T1000 (cell line): ENCODE data around the gene SNX8.

ENCODE experiments used
- DNase-seq: peaks from one replicate; lab custom pipeline; 2025; ENCODE audit warnings: mixed read lengths; lab: John Stamatoyannopoulos, UW

SNX8 gene

DNA sequence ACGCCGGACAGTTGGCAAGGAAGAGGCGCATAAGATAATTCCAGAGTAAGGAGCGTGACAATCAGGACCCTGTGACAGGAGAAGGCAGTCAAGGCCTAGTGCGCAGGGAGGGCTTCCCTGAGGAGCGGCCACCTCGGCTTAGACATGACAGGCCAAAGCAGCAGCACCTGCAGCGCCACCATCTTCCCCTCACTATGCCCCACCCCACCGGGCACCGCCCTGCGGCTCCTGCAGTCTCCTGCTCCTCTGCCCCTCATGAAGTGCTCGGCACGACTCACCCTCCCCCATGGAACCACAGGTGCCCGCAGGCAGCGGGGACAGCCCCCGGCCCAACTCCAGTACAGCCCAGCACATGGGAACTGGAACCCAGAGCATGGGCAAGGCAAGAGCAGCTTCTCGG is 93.3 kb downstream of the SNX8 start:
- DNase-seq, result no peak

DNA sequence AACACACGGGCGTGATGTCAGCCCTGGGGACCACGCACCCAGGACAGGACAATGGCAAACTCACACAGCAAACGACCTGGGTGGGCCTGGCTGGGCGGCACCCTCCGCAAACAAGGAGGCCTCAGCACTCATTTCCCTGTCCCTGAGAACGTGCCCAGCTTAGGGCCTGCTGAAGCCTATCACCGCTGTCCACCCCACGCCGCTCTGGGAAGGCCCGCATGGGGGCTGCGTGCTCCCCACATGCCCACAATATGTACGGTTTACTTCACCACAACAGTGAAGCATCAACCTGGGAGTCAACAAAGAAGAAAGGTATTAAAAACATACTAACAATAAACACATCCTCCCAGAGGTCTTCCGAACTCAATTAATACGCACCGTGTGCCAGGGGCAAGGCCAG is 93.7 kb downstream of the SNX8 start:
- no peak for DNase-seq

DNA sequence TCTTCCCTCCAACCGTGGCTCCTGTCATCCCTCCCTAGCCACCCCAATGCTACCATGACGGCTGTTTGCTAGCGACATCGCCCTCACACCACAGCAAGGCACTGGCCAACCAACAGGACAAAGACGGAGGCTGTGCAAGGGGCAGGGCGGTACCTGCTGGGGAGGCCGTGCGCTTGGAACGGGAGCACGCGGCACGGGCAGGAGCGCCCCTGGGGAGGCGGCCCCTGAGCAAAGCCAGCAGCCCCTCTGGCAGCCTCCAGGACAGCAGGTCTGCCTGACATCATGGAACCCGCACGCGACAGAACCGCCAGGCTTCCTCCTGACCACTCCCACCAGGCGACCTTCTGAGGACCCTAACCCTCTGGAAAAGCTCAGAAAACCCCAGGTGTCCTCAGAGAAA is 94.2 kb downstream of the SNX8 start:
- no peak for DNase-seq

DNA sequence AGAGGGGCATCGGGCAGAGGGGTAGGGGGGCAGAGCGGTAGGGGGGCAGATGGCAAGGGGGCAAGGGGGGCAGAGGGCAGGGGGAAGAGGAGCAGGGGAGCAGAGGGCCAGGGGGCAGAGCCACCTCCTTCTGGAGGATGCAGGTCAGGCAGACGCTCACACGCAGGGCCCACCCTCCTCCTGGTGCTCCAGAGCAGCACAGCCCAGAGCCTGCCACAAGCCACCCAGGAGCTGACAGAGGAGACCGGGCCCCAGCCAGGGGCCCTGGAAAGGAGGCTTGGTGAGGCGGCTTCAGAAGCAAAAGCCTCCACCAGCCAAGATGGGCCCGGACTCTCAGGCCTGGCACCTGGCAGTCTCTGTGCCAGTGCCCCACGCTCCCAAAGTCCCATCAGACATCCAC is 94.6 kb downstream of the SNX8 start:
- no peak for DNase-seq

GRCh38 chr7:2219136-2219535 is 95.1 kb downstream of the SNX8 start:
- no peak for DNase-seq

GRCh38 chr7:2218444-2218785 is 95.8 kb downstream of the SNX8 start:
- DNase-seq, result no peak

GRCh38 chr7:2217716-2218443 is 96.4 kb downstream of the SNX8 start:
- no peak for DNase-seq

- DNase-seq, result no peak
Measured at GRCh38 chr7:2217206-2217605, 97.0 kb downstream of the SNX8 start.

- DNase-seq, result no peak
Measured at GRCh38 chr7:2215851-2216250, 98.4 kb downstream of the SNX8 start.

DNA sequence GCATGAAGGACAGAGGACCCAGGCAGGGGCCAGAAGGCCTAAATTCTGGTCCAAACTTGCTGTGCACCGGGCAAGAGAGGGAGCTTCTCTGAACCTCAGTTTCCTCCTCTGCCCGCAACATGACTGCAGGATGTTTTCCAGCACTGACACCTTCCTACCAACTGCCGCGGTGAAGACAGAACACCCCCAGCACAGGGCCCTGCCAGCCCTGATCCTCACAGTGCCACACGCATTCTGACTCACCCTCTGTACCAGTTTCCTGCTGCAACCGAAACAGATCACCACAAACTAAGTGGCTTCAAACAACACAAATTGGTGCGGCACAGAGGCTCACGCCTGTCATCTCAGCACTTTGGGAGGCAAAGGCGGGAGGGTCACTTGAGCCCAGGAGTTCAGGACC is 99.6 kb downstream of the SNX8 start:
- DNase-seq, result no peak

DNA sequence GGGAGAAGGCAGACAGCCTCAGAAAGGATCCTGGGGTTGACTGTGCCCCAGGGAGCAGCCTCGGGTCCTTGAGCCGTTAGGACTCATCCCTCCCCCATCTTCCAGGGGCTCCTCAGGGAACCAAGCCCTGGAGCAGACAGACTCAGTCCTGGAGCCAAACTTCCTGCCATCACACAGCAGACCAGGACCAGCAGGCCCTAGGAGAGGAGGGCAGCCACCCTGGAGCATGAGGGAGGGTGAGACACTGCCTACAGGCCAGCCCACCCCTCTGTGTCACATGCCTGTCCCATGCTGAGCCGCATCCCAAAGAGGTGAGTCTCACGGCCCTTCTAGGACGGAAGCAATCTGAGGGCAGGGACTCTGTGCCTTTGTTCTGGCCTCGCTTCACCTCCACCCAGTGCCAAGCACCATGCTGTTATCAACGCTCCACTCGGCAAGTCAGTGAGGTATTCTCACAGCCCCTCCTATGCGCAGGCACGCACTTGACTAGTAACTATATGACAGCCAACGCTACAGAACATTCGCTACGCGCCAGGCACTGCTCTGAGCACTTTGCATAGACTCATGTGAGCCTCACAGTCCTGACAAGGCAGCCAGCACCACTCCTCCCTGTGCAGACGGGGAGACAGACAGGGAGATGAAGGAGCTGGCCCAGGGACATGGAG is 100.6 kb downstream of the SNX8 start:
- no peak for DNase-seq

- no peak for DNase-seq
Measured at GRCh38 chr7:2212906-2213305, 101.3 kb downstream of the SNX8 start.

GRCh38 chr7:2211926-2212325 is 102.3 kb downstream of the SNX8 start:
- DNase-seq, result no peak

GRCh38 chr7:2211259-2211880 is 102.9 kb downstream of the SNX8 start:
- no peak for DNase-seq

GRCh38 chr7:2210551-2211258 is 103.5 kb downstream of the SNX8 start:
- no peak for DNase-seq

- no peak for DNase-seq
Measured at GRCh38 chr7:2209961-2210323, 104.3 kb downstream of the SNX8 start.

DNA sequence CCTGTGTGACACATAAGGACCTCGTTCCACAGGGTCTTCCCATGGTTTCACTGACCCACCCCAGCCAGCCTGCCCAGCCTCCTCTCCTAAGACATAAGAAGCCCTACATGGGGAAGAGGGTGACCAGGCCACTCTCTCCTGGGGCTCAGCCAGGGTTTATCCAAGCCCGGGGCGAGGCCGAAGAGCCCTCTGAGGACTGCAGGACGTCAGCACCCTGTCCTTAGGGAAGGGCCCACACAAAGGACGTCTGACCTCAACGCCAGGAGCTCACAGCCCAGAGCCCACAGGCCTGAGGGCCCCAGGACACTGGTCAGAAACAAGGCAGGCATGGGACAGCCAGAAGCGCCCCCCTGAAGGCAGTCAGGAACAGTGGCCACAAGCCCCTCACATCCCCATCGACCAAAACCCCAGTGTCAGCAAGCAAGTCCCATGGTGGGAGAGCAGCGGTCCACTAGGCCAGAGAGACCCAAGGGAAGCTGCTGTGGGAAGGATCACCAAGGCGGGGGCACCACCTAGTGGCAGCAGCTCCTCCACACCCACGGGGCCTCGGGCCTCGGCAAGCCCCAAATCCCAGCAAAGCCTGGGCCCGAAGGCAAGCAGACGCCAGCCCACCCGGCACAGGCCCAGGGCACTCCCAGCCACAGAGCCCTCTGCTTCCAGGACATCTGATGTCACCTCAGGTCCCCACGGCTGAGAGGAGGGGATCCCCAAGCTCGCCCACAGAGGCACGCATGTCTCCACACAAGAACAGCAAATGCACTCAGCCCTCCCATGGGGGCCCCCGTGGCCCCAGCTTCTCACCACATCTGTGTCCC is 104.9 kb downstream of the SNX8 start:
- peak; percentile 11 for DNase-seq

DNA sequence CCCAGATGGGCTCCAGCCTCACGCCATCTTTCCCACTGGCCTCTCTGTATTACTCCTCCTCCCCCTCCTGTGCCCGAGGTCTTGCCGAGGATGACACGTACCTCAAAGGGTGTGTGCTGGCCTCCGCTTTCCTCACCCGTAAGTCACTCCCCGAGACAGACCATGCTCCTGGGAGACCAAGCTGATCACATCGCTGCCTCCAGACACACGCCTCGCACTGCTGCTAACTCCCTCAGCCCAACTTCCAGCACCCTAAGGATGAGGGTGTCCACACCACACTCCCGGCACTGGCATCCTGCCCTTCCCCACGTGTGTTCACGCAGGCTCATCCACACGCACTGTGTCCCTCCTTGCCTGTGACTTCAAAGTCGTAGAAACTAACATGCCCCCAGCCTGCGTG is 105.5 kb downstream of the SNX8 start:
- no peak for DNase-seq

DNA sequence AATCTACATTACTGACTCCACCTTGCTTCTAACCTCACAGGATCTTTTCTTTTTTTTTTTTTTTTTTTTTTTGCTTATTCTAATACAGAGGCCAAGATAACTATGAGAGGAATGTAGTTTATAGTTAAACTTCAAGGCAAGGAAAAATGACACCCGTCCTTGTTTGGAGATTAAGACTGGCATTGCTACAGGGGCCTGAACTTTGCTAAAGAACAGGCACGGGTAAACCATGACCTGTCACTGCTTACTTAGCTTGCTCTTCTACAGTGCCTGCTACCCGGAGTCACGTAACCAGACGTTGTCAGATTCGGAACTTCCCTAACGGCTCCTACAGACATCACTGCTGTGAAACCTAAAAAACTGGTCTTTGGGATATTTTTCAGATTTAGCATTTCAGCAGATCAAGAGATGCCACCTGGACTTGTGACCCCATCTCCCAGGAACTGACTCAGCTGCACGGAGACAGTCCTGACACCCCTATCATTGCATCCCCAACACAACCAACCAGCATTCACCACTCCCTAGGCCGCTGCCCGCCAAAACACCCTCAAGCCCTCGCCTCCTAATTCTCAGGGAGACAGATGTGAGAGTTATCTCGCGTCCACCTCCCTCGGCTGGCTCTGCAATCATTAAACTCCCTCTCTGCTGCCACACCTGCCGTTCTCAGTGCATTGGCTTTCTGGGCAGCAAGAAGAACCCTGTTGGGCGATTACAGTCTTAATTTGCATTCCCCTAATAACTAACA is 109.0 kb downstream of the SNX8 start:
- DNase-seq, result no peak

DNA sequence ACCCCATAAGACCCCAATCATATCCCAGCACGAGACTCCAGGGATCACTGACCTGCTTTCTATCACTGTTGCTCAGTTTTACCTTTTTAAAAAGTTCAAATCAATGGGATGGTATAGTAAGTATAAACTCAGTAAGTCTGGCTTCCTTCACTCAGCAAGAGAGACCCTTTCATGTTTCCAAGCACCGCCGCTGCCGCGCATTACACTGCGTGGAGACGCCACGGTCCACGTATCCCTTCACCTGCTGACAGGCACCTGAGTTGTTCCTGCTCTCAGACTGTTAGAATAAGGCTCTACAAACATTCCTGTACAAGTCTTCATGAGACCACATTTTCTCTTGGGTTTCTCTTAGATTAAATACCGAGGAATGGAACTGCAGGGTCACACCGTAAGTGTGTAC is 109.8 kb downstream of the SNX8 start:
- no peak for DNase-seq

- no peak for DNase-seq
Measured at GRCh38 chr7:2203766-2204300, 110.4 kb downstream of the SNX8 start.
